Measurements from ENCODE around the gene LMBRD1.

DNA sequence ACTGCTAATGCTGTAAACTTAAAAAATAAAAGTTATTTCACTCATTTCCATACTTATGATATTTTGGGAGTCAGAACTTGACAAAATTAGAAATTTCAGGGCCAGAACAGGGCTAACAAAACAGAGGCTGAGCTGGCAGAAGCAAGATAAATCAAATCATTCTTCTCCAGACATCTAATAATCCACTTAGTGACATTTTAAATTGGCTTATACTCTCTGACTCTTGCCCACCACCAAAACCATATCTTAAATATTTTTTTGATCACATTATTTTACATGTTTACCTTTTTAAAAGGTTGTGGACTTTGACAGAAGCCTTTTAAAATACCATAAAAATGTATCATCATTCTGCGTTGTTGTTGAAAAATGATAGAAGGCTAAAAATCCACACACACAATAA, 116.5 kb downstream of the LMBRD1 start:
- TF ChIP-seq ZNF114 (tag by site-specific recombination; IDR thresholded peaks at IDR 0.05) (no peak), MYNN (tag by site-specific recombination; IDR thresholded peaks at IDR 0.05; ENCODE audit: borderline replicate concordance) (no peak)
- TF ChIP-seq, protein P1, sequence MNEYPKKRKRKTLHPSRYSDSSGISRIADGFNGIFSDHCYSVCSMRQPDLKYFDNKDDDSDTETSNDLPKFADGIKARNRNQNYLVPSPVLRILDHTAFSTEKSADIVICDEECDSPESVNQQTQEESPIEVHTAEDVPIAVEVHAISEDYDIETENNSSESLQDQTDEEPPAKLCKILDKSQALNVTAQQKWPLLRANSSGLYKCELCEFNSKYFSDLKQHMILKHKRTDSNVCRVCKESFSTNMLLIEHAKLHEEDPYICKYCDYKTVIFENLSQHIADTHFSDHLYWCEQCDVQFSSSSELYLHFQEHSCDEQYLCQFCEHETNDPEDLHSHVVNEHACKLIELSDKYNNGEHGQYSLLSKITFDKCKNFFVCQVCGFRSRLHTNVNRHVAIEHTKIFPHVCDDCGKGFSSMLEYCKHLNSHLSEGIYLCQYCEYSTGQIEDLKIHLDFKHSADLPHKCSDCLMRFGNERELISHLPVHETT (tag by site-specific recombination; IDR thresholded peaks at IDR 0.05), result no peak
- TF ChIP-seq, protein P2, sequence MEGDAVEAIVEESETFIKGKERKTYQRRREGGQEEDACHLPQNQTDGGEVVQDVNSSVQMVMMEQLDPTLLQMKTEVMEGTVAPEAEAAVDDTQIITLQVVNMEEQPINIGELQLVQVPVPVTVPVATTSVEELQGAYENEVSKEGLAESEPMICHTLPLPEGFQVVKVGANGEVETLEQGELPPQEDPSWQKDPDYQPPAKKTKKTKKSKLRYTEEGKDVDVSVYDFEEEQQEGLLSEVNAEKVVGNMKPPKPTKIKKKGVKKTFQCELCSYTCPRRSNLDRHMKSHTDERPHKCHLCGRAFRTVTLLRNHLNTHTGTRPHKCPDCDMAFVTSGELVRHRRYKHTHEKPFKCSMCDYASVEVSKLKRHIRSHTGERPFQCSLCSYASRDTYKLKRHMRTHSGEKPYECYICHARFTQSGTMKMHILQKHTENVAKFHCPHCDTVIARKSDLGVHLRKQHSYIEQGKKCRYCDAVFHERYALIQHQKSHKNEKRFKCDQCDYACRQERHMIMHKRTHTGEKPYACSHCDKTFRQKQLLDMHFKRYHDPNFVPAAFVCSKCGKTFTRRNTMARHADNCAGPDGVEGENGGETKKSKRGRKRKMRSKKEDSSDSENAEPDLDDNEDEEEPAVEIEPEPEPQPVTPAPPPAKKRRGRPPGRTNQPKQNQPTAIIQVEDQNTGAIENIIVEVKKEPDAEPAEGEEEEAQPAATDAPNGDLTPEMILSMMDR (tag by site-specific recombination; IDR thresholded peaks at IDR 0.05), result no peak
